ENCODE data around the gene DNAJB5. TPM values are rescaled to one million over a fixed set of nuclear protein-coding genes. Genes with fewer than 3 reads are reported as not detected.

Gene DNAJB5
- polyA plus RNA-seq, 1 of the 3 experiments (the other 2 are of a cell fraction): 3.3 TPM

DNA sequence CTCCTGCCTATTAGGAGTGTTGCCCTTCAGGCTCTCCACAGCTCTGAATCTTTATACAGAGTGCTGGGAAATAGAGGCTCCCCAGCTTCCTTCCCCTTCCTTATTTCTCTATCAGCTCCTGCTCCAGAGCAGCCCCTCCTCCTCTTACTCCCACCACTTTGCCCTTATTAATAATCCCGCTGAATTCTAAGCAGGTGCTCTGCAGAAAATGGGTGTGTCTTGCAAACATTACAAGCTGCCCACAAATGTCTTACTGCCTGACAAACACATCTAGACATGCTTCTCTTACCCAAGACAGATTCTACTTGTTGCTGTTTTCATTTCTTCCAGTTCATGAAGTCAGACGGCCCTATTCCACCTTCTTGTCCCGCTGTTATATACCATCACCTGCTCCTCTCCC, 25.1 kb upstream of the DNAJB5 start:
- no peak overlapping the region for H2AFZ ChIP-seq (ENCODE audit: low read depth)
- no peak for DNase-seq
- 52% methylated on average over 3 of the region's 3 CpGs for WGBS (ENCODE audit: low lambda C conversion rate)
- peaks cover 44% of the 10 kb centered on the region for H3K27me3 ChIP-seq (ENCODE audit: insufficient read depth)
- no peaks in the 10 kb centered on the region for H3K36me3 ChIP-seq (replicated peaks in 1 of 2; ENCODE audit: control insufficient read depth in 1 of 2, insufficient read depth in 2 of 2, low read length in 1 of 2)
- H3K4me2 ChIP-seq: no peak overlapping the region
- H3K9me3 ChIP-seq: no peaks in the 10 kb centered on the region
- ChIA-PET CTCF (interaction anchor here (1.2 to 5.7 kb wide), 3 partner anchors 20 to 65 kb away, joined by 7 to 25 read pairs (median 7); no protein-coding TSS in a partner anchor), POLR2A (no interaction called here)
- no peaks in the 10 kb centered on the region for H3F3A ChIP-seq (replicated peaks; ENCODE audit: insufficient read depth)
- TF ChIP-seq RCOR1 (IDR thresholded peaks at IDR 0.05; ENCODE audit: low read length): no peak
- TF ChIP-seq MXI1 (IDR thresholded peaks at IDR 0.05; ENCODE audit: low read depth, low read length): no peak
- TF ChIP-seq, protein P1, sequence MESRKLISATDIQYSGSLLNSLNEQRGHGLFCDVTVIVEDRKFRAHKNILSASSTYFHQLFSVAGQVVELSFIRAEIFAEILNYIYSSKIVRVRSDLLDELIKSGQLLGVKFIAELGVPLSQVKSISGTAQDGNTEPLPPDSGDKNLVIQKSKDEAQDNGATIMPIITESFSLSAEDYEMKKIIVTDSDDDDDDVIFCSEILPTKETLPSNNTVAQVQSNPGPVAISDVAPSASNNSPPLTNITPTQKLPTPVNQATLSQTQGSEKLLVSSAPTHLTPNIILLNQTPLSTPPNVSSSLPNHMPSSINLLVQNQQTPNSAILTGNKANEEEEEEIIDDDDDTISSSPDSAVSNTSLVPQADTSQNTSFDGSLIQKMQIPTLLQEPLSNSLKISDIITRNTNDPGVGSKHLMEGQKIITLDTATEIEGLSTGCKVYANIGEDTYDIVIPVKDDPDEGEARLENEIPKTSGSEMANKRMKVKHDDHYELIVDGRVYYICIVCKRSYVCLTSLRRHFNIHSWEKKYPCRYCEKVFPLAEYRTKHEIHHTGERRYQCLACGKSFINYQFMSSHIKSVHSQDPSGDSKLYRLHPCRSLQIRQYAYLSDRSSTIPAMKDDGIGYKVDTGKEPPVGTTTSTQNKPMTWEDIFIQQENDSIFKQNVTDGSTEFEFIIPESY (IDR thresholded peaks at IDR 0.05; ENCODE audit: borderline replicate concordance, low read depth): no peak
- no peak for TF ChIP-seq SMC3 (IDR thresholded peaks at IDR 0.05; ENCODE audit: low read depth, low read length)
- no peak for TF ChIP-seq FOSL2 (IDR thresholded peaks at IDR 0.05; ENCODE audit: borderline replicate concordance, low read depth)
- TF ChIP-seq FOXM1 (IDR thresholded peaks at IDR 0.05; ENCODE audit: low read depth): no peak
- no peak for TF ChIP-seq RFX5 (IDR thresholded peaks at IDR 0.05; ENCODE audit: low read length)
- TF ChIP-seq MEF2A (IDR thresholded peaks at IDR 0.05; ENCODE audit: borderline replicate concordance, low read depth): no peak
- TF ChIP-seq, protein P2, sequence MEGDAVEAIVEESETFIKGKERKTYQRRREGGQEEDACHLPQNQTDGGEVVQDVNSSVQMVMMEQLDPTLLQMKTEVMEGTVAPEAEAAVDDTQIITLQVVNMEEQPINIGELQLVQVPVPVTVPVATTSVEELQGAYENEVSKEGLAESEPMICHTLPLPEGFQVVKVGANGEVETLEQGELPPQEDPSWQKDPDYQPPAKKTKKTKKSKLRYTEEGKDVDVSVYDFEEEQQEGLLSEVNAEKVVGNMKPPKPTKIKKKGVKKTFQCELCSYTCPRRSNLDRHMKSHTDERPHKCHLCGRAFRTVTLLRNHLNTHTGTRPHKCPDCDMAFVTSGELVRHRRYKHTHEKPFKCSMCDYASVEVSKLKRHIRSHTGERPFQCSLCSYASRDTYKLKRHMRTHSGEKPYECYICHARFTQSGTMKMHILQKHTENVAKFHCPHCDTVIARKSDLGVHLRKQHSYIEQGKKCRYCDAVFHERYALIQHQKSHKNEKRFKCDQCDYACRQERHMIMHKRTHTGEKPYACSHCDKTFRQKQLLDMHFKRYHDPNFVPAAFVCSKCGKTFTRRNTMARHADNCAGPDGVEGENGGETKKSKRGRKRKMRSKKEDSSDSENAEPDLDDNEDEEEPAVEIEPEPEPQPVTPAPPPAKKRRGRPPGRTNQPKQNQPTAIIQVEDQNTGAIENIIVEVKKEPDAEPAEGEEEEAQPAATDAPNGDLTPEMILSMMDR (IDR thresholded peaks at IDR 0.05): no peak
- TF ChIP-seq, protein P3, sequence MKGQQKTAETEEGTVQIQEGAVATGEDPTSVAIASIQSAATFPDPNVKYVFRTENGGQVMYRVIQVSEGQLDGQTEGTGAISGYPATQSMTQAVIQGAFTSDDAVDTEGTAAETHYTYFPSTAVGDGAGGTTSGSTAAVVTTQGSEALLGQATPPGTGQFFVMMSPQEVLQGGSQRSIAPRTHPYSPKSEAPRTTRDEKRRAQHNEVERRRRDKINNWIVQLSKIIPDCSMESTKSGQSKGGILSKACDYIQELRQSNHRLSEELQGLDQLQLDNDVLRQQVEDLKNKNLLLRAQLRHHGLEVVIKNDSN (IDR thresholded peaks at IDR 0.05; ENCODE audit: borderline replicate concordance, low read depth): no peak
- no peak for TF ChIP-seq TAF1 (IDR thresholded peaks at IDR 0.05; ENCODE audit: borderline replicate concordance, low read depth, low read length)
- no peak for TF ChIP-seq NFIC (IDR thresholded peaks at IDR 0.05; ENCODE audit: borderline replicate concordance)
- no peak for TF ChIP-seq POLR2AphosphoS5 (IDR thresholded peaks at IDR 0.05; ENCODE audit: low read depth, low read length)
- TF ChIP-seq GATA2 (CRISPR knock-in tag; IDR thresholded peaks at IDR 0.05): no peak
- no peak for TF ChIP-seq RXRA (IDR thresholded peaks at IDR 0.05; ENCODE audit: borderline replicate concordance, low read depth)
- no peak for TF ChIP-seq RAD21 (IDR thresholded peaks at IDR 0.05; ENCODE audit: low read length)
- no peak for TF ChIP-seq USF2 (IDR thresholded peaks at IDR 0.05; ENCODE audit: borderline replicate concordance, low read depth, low read length)
- no peak for TF ChIP-seq TEAD4 (IDR thresholded peaks at IDR 0.05; ENCODE audit: borderline replicate concordance, insufficient read depth)
- H4K20me1 ChIP-seq (ENCODE audit: insufficient read depth): no peaks in the 10 kb centered on the region
- H3K27ac ChIP-seq (ENCODE audit: low read depth in 2 of 2, low read length in 1 of 2): no peak overlapping the region
- no peaks in the 10 kb centered on the region for H3K79me2 ChIP-seq (ENCODE audit: insufficient read depth)
- no peaks in the 10 kb centered on the region for H3K4me1 ChIP-seq (ENCODE audit: control insufficient read depth in 1 of 2, insufficient read depth in 2 of 2, low read depth in 1 of 2, low read length in 1 of 2)
- H3K9ac ChIP-seq: no peak overlapping the region
- no peaks in the 10 kb centered on the region for H3K9me2 ChIP-seq
- H3K4me3 ChIP-seq (ENCODE audit: low read depth in 2 of 2, low read length in 1 of 2): no peak overlapping the region
